Sigmoid colon (tissue), 7 donors: ENCODE data around the gene CD63. TPM values are rescaled to one million over a fixed set of nuclear protein-coding genes. Genes with fewer than 3 reads are reported as not detected.

ENCODE experiments used
- DNase-seq: peaks from one replicate; pipeline ENCODE4 v3.0.0-alpha.2; 2019
- H3K27ac ChIP-seq, 4 donors: fragments of 200-600 bp; sonication (generic); one replicate each; pipeline ENCODE4 v1.5.1; 2016 to 2019; ENCODE audit warnings: mild to moderate bottlenecking in 1 of 4
- H3K27me3 ChIP-seq, 3 donors: fragments of 200-600 bp; sonication (generic); one replicate each; pipeline ENCODE4 v1.5.1; 2019; ENCODE audit warnings: mild to moderate bottlenecking in 1 of 3
- H3K36me3 ChIP-seq, 4 donors: fragments of 200-600 bp; sonication (generic); one replicate each; pipeline ENCODE4 v1.5.1; 2016 to 2019
- H3K4me1 ChIP-seq, 4 donors: fragments of 200-600 bp; sonication (generic); one replicate each; pipeline ENCODE4 v1.5.1; 2017 to 2019
- H3K4me3 ChIP-seq, 4 donors: fragments of 200-600 bp; sonication (generic); one replicate each; pipeline ENCODE4 v1.5.1; 2017 to 2019; ENCODE audit warnings: mild to moderate bottlenecking in 2 of 4, moderate library complexity in 1 of 4
- H3K9me3 ChIP-seq, 4 donors: fragments of 200-600 bp in 3 of 4; sonication (generic) in 3 of 4; one replicate each; pipeline versions ENCODE4 v1.5.1 to v1.6.1; 2013 to 2019
- EP300 ChIP-seq, 4 donors: sonication (generic); formaldehyde crosslinking; IDR thresholded peaks; one replicate each; pipeline ENCODE4 v1.6.1; 2017; ENCODE audit warnings: antibody characterized with exemption in 4 of 4
- POLR2A ChIP-seq, 2 donors: fragments of 450-650 bp; IDR thresholded peaks; one replicate each; pipeline ENCODE4 v1.6.1; 2016; ENCODE audit warnings: antibody characterized with exemption in 2 of 2, mild to moderate bottlenecking in 2 of 2, moderate library complexity in 2 of 2
- POLR2AphosphoS5 ChIP-seq, 4 donors: sonication (generic); formaldehyde crosslinking; IDR thresholded peaks; one replicate each; pipeline ENCODE4 v1.6.1; 2017; ENCODE audit warnings: antibody characterized with exemption in 4 of 4
- WGBS, 2 donors: extraction: QIAGEN DNeasy Blood & Tissue Kit; methylation state at CpG; one replicate each; pipeline ENCODE4 v1.1.7; 2013; 5-methylcytosine and 5-hydroxymethylcytosine counted together
- intact Hi-C: fragments of 100-400 bp; cut with DNase I; formaldehyde crosslinking; loops from one replicate; pipeline ENCODE4 v1.15.1; 2023
- polyA plus RNA-seq, 3 donors: library from polyadenylated mRNA; stranded (reverse); fragments of 200-250 nt; gene quantifications; one replicate each; pipeline ENCODE4 v1.2.3, GENCODE V29; 2013
- total RNA-seq, 4 donors: library from RNA; depleted of rRNA; stranded (reverse); fragments of >200 nt; gene quantifications; one replicate each; pipeline ENCODE4 v1.1.0, GENCODE V29; 2016
- TF ChIP-seq, protein P1 (sequence below), 4 experiments: fragments of 450-650 bp in 3 of 4; fragments of 200-600 bp in 1 of 4; IDR thresholded peaks; one replicate each; pipeline ENCODE4 v1.5.1; 2016 to 2019; ENCODE audit warnings: antibody characterized with exemption in 4 of 4, mild to moderate bottlenecking in 3 of 4, moderate library complexity in 2 of 4
- donor health status: healthy with polysubstance abuse.
- donor health status: Bipolar disorder and iron deficiency.
- donor health status: healthy.

Gene CD63
- total and polyA plus RNA-seq, 7 donors = 450 to 1,058 (median 842) TPM

DNA sequence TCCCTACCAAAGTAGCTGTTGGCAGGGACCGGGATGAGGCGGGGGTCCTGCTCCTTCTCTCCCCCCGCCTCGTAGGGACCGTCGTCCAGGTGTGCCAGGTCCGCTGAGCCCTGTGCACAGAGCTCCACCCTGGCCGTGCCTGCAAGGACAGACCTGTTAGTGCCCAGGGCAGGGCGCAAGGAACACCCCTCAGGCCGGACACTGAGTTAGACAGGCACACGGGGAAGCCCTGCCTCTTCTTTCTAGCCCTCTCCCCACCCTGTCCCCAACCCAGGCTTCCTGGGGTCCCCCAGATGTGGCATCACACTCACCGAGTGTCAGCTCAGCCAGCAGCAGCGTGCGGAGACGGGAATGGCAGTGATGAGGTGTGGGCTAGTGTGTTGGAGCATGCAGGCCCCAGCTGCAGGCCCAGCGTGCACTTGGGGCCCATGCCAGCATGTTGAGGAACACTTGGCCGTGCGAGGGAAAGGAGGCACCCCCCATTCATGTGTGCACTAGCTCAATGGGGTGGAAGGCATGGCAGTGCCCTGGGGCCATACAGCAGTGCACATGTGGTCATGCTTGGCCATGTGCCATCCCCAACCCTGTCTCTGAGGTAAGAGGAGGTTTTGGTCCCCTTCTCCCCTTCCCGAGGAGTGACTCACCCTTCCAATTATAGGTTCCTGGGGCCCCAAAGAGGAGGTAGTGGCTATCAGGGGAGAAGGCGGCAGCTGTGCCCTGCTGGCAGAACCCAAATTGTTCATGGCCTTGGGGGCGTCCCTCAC is 28.4 kb downstream of the CD63 start:
- no peaks in the 10 kb centered on the region for H3K27me3 ChIP-seq
- peak overlapping the region in 3 of 4 donors; percentile 37 to 100 (median 100) for H3K27ac ChIP-seq
- 88 to 89% methylated on average over 21 of the region's 21 CpGs for WGBS, 2 donors
- no peaks in the 10 kb centered on the region for H3K9me3 ChIP-seq
- TF ChIP-seq POLR2AphosphoS5 (IDR thresholded peaks at IDR 0.05) = no peak
- intact Hi-C loops = no loop called here
- H3K36me3 ChIP-seq = peaks cover 7 to 63% (median 29%) of the 10 kb centered on the region in 4 donors
- DNase-seq = peak; percentile 59
- H3K4me3 ChIP-seq = no peak overlapping the region
- H3K4me1 ChIP-seq = peaks cover 0 to 50% (median 41%) of the 10 kb centered on the region in 4 donors

DNA sequence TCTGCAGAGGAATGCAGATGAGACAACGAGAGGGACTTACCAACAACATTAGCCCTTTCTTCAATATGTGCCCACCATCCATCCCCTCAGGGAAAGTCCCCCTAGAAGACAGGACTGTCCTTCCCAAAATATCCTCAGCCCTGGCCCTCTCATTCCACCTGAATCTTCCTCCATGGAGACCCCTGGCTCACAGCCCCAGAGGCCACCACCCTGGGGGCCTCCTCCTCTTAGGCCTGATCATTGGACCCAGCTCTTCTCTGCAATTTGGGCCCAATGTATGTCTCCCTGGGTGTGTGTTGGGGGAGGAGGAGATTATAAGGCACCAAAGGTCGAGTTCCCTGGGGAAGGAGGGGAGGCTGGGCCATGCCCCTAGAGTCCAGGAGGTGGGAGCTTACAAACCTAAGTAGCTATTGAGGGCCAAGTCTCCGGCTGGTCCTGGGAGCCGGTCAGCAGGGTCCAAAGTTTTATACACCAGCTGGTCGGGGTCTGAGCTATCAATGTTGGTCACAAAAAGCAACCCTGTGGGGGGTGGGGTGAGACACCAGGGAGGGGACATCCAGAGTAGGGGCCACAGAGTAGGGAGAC is 29.2 kb downstream of the CD63 start:
- peak overlapping the region; percentile 5 to 100 (median 68) for H3K27ac ChIP-seq
- H3K27me3 ChIP-seq = no peaks in the 10 kb centered on the region
- H3K4me3 ChIP-seq = no peak overlapping the region
- peaks cover 0 to 50% (median 40%) of the 10 kb centered on the region in 4 donors for H3K4me1 ChIP-seq
- TF ChIP-seq POLR2A (IDR thresholded peaks at IDR 0.05) (no peak), EP300 (IDR thresholded peaks at IDR 0.05) (no peak), POLR2AphosphoS5 (IDR thresholded peaks at IDR 0.05) (no peak)
- TF ChIP-seq, protein P1, sequence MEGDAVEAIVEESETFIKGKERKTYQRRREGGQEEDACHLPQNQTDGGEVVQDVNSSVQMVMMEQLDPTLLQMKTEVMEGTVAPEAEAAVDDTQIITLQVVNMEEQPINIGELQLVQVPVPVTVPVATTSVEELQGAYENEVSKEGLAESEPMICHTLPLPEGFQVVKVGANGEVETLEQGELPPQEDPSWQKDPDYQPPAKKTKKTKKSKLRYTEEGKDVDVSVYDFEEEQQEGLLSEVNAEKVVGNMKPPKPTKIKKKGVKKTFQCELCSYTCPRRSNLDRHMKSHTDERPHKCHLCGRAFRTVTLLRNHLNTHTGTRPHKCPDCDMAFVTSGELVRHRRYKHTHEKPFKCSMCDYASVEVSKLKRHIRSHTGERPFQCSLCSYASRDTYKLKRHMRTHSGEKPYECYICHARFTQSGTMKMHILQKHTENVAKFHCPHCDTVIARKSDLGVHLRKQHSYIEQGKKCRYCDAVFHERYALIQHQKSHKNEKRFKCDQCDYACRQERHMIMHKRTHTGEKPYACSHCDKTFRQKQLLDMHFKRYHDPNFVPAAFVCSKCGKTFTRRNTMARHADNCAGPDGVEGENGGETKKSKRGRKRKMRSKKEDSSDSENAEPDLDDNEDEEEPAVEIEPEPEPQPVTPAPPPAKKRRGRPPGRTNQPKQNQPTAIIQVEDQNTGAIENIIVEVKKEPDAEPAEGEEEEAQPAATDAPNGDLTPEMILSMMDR (IDR thresholded peaks at IDR 0.05) = no peak
- intact Hi-C loops = no loop called here
- peaks cover 13 to 72% (median 36%) of the 10 kb centered on the region in 4 donors for H3K36me3 ChIP-seq
- DNase-seq = peak; percentile 55
- 71 to 75% methylated on average over 5 of the region's 5 CpGs for WGBS, 2 donors
- no peaks in the 10 kb centered on the region for H3K9me3 ChIP-seq

DNA sequence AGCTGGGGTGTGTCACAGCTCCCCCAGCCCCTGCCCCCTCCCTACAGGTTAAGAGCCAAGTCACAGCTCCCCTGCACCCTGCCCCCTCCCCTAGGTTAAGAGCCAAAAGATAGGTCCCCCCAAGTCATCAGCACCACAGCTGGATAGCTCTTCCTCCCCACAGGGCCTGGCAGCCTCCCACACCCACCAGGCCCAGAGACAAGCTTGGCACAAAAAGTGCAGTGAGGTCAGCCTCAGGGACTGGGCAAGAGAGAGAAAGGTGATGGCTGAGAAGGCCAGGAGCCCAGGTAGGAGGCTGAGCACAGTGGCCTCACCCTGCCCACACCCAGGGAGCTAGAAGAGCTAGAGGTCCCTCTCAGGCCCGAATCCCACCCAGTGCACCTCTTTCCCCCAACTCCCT is 29.8 kb downstream of the CD63 start:
- Histone ChIP-seq H3K4me3 (no peak overlapping the region), H3K36me3 (peaks cover 19 to 78% (median 42%) of the 10 kb centered on the region in 4 donors), H3K27ac (peak overlapping the region; percentile 5 to 100 (median 68)), H3K27me3 (no peaks in the 10 kb centered on the region), H3K4me1 (peaks cover 0 to 49% (median 37%) of the 10 kb centered on the region in 4 donors), H3K9me3 (no peaks in the 10 kb centered on the region)
- intact Hi-C loops = no loop called here
- DNase-seq = peak; percentile 63
- WGBS, 2 donors = 93 to 95% methylated on average over 1 of the region's 1 CpG
- TF ChIP-seq EP300 (IDR thresholded peaks at IDR 0.05) = no peak
- TF ChIP-seq POLR2A (IDR thresholded peaks at IDR 0.05) = no peak
- TF ChIP-seq POLR2AphosphoS5 (IDR thresholded peaks at IDR 0.05) = no peak
- TF ChIP-seq, protein P1 (IDR thresholded peaks at IDR 0.05) = no peak

DNA sequence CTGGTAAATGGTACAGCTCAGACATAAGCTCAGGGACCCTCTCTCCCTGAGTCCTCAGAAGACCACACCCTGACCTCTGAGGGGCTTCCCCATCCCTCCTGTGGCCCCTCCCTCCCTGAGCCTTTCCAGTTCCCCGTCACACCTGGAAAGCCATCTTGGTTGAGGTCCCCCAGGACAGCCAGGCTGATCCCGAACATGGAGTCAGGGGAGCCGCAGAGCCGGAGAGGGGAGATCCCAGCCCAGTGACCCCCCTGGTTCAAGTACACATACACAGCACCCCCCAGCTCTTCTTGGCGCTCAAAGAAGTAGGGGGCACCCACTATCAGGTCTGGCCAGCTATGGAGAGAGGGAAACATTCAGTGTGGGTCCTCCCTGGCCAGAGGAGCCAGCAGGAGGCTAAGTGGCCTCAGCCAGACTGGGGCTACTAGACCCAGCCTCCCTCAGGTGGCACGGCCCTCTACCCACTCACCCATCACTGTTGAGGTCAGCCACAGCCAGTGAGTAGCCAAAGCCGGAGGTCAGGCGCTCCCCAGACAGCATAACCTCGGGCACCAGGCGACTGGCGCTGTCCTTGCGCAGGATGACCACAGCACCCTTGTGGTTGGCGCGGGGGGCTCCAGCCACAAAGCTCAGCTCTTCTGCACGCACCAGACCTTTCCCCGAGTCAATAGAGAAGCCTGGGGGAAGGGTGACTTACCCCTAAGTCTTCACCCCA is 30.4 kb downstream of the CD63 start:
- no peaks in the 10 kb centered on the region for H3K9me3 ChIP-seq
- intact Hi-C loops = no loop called here
- TF ChIP-seq EP300 (IDR thresholded peaks at IDR 0.05) (no peak), POLR2A (IDR thresholded peaks at IDR 0.05) (no peak), POLR2AphosphoS5 (IDR thresholded peaks at IDR 0.05) (no peak)
- TF ChIP-seq, protein P1 (IDR thresholded peaks at IDR 0.05) = no peak
- H3K36me3 ChIP-seq = peaks cover 24 to 84% (median 48%) of the 10 kb centered on the region in 4 donors
- peaks cover 0 to 43% (median 31%) of the 10 kb centered on the region in 4 donors for H3K4me1 ChIP-seq
- WGBS, 2 donors = 92 to 93% methylated on average over 16 of the region's 16 CpGs
- DNase-seq = peak; percentile 64
- H3K4me3 ChIP-seq = no peak overlapping the region
- H3K27me3 ChIP-seq = no peaks in the 10 kb centered on the region
- H3K27ac ChIP-seq = peak overlapping the region in 3 of 4 donors; percentile 37 to 100 (median 100)

DNA sequence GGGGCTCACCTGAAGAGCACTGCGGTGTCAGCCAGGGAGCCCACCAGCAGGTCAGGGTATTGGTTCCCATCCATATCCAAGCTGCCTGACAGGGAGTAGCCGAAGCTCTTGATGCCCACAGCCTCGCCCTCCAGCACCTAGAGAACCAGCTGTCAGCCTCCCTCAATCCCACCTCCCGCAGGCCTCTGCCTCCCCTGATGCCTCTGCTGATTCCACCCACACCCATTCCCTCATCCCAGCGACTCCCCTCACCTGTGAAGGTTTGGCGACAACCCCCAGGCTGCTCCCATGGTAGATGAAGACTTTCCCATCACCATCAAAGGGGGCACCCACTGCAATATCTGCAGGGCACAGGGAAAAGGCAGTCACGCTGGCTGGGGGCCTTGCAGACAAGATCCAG is 31.1 kb downstream of the CD63 start:
- peaks cover 31 to 90% (median 54%) of the 10 kb centered on the region in 4 donors for H3K36me3 ChIP-seq

More for the DNA sequence above, 31.1 kb downstream of the CD63 start:
- H3K4me1 ChIP-seq = peaks cover 0 to 36% (median 25%) of the 10 kb centered on the region in 4 donors
- WGBS, 2 donors = 88 to 90% methylated on average over 7 of the region's 7 CpGs
- no peak overlapping the region for H3K4me3 ChIP-seq
- peak; percentile 61 for DNase-seq
- H3K9me3 ChIP-seq = no peaks in the 10 kb centered on the region
- H3K27ac ChIP-seq = peak overlapping the region in 1 of 4 donors; percentile 100
- TF ChIP-seq EP300 (IDR thresholded peaks at IDR 0.05) (no peak), POLR2AphosphoS5 (IDR thresholded peaks at IDR 0.05) (no peak), POLR2A (IDR thresholded peaks at IDR 0.05) (no peak)
- TF ChIP-seq, protein P1 (IDR thresholded peaks at IDR 0.05) = no peak
- no peaks in the 10 kb centered on the region for H3K27me3 ChIP-seq
- intact Hi-C loops = no loop called here
